Measurements from ENCODE around the gene ADH1A. TPM values are rescaled to one million over a fixed set of nuclear protein-coding genes. Genes with fewer than 3 reads are reported as not detected.

ADH1A gene
- total and polyA plus RNA-seq, 9 donors, result 0.49 to 1.8 (median 0.99) TPM

GRCh38 chr4:99285387-99285786 is 5.4 kb downstream of the ADH1A start:
- DNase-seq, result no peak
- no peak overlapping the region for H3K27ac ChIP-seq (ENCODE audit: low read length)

GRCh38 chr4:99282731-99283130 is 8.1 kb downstream of the ADH1A start:
- no peaks in the 10 kb centered on the region for H3K27me3 ChIP-seq (ENCODE audit: control insufficient read depth, insufficient read depth, low read length)
- H3K36me3 ChIP-seq (ENCODE audit: control insufficient read depth, insufficient read depth, low read length), result no peaks in the 10 kb centered on the region
- H3K27ac ChIP-seq (ENCODE audit: low read length), result no peak overlapping the region
- peak; percentile 49 for DNase-seq
- H3K4me1 ChIP-seq (ENCODE audit: control insufficient read depth, insufficient read depth, low read length), result no peaks in the 10 kb centered on the region
- H3K9me3 ChIP-seq (replicated peaks; ENCODE audit: control insufficient read depth, low read depth, low read length), result no peaks in the 10 kb centered on the region
- H3K4me3 ChIP-seq (ENCODE audit: low read length), result no peak overlapping the region
- no CpG with 5 or more reads among the region's 2 CpGs for WGBS (ENCODE audit: insufficient coverage)

More at GRCh38 chr4:99285387-99285786, 5.4 kb downstream of the ADH1A start:
- H3K4me3 ChIP-seq (ENCODE audit: low read length), result no peak overlapping the region
- H3K9me3 ChIP-seq (replicated peaks; ENCODE audit: control insufficient read depth, low read depth, low read length), result no peaks in the 10 kb centered on the region
- no peaks in the 10 kb centered on the region for H3K36me3 ChIP-seq (ENCODE audit: control insufficient read depth, insufficient read depth, low read length)
- no peaks in the 10 kb centered on the region for H3K4me1 ChIP-seq (ENCODE audit: control insufficient read depth, insufficient read depth, low read length)
- no peaks in the 10 kb centered on the region for H3K27me3 ChIP-seq (ENCODE audit: control insufficient read depth, insufficient read depth, low read length)

GRCh38 chr4:99281261-99281660 is 9.5 kb downstream of the ADH1A start:
- Histone ChIP-seq H3K9me3 (replicated peaks; ENCODE audit: control insufficient read depth, low read depth, low read length) (no peaks in the 10 kb centered on the region), H3K36me3 (ENCODE audit: control insufficient read depth, insufficient read depth, low read length) (no peaks in the 10 kb centered on the region), H3K4me1 (ENCODE audit: control insufficient read depth, insufficient read depth, low read length) (no peaks in the 10 kb centered on the region), H3K27ac (ENCODE audit: low read length) (no peak overlapping the region), H3K27me3 (ENCODE audit: control insufficient read depth, insufficient read depth, low read length) (no peaks in the 10 kb centered on the region), H3K4me3 (ENCODE audit: low read length) (no peak overlapping the region)
- DNase-seq, result peak; percentile 54
- WGBS (ENCODE audit: insufficient coverage), result 86% methylated on average over 4 of the region's 5 CpGs

- Histone ChIP-seq H3K36me3 (ENCODE audit: control insufficient read depth, insufficient read depth, low read length) (no peaks in the 10 kb centered on the region), H3K27me3 (ENCODE audit: control insufficient read depth, insufficient read depth, low read length) (no peaks in the 10 kb centered on the region), H3K4me3 (ENCODE audit: low read length) (no peak overlapping the region), H3K27ac (ENCODE audit: low read length) (no peak overlapping the region), H3K9me3 (replicated peaks; ENCODE audit: control insufficient read depth, low read depth, low read length) (no peaks in the 10 kb centered on the region), H3K4me1 (ENCODE audit: control insufficient read depth, insufficient read depth, low read length) (no peaks in the 10 kb centered on the region)
- DNase-seq, result peak; percentile 97
- 33% methylated on average over 1 of the region's 2 CpGs for WGBS (ENCODE audit: insufficient coverage)
These were observed 14.4 kb downstream of the ADH1A start for GRCh38 chr4:99276417-99276816.

GRCh38 chr4:99275885-99276284 is 14.9 kb downstream of the ADH1A start:
- H3K27ac ChIP-seq (ENCODE audit: low read length), result peak overlapping the region; percentile 21
- DNase-seq, result no peak

GRCh38 chr4:99275050-99275449 is 15.7 kb downstream of the ADH1A start:
- H3K4me3 ChIP-seq (ENCODE audit: low read length), result no peak overlapping the region
- no peaks in the 10 kb centered on the region for H3K4me1 ChIP-seq (ENCODE audit: control insufficient read depth, insufficient read depth, low read length)
- no peaks in the 10 kb centered on the region for H3K36me3 ChIP-seq (ENCODE audit: control insufficient read depth, insufficient read depth, low read length)
- WGBS (ENCODE audit: insufficient coverage), result 100% methylated on average over 1 of the region's 5 CpGs
- no peaks in the 10 kb centered on the region for H3K27me3 ChIP-seq (ENCODE audit: control insufficient read depth, insufficient read depth, low read length)
- DNase-seq, result no peak
- no peak overlapping the region for H3K27ac ChIP-seq (ENCODE audit: low read length)
- no peaks in the 10 kb centered on the region for H3K9me3 ChIP-seq (replicated peaks; ENCODE audit: control insufficient read depth, low read depth, low read length)

More at GRCh38 chr4:99275885-99276284, 14.9 kb downstream of the ADH1A start:
- no peaks in the 10 kb centered on the region for H3K9me3 ChIP-seq (replicated peaks; ENCODE audit: control insufficient read depth, low read depth, low read length)
- no peaks in the 10 kb centered on the region for H3K27me3 ChIP-seq (ENCODE audit: control insufficient read depth, insufficient read depth, low read length)
- no peak overlapping the region for H3K4me3 ChIP-seq (ENCODE audit: low read length)
- no peaks in the 10 kb centered on the region for H3K4me1 ChIP-seq (ENCODE audit: control insufficient read depth, insufficient read depth, low read length)
- H3K36me3 ChIP-seq (ENCODE audit: control insufficient read depth, insufficient read depth, low read length), result no peaks in the 10 kb centered on the region
- WGBS (ENCODE audit: insufficient coverage), result no CpG with 5 or more reads among the region's 3 CpGs

GRCh38 chr4:99273704-99274103 is 17.1 kb downstream of the ADH1A start:
- 44% methylated on average over 1 of the region's 2 CpGs for WGBS (ENCODE audit: insufficient coverage)
- Histone ChIP-seq H3K4me1 (ENCODE audit: control insufficient read depth, insufficient read depth, low read length) (no peaks in the 10 kb centered on the region), H3K27me3 (ENCODE audit: control insufficient read depth, insufficient read depth, low read length) (no peaks in the 10 kb centered on the region), H3K27ac (ENCODE audit: low read length) (no peak overlapping the region), H3K36me3 (ENCODE audit: control insufficient read depth, insufficient read depth, low read length) (no peaks in the 10 kb centered on the region), H3K9me3 (replicated peaks; ENCODE audit: control insufficient read depth, low read depth, low read length) (no peaks in the 10 kb centered on the region), H3K4me3 (ENCODE audit: low read length) (no peak overlapping the region)
- DNase-seq, result peak; percentile 25

- no peak overlapping the region for H3K27ac ChIP-seq (ENCODE audit: low read length)
- no peaks in the 10 kb centered on the region for H3K36me3 ChIP-seq (ENCODE audit: control insufficient read depth, insufficient read depth, low read length)
These were observed 25.9 kb downstream of the ADH1A start for GRCh38 chr4:99264927-99265326.

GRCh38 chr4:99252746-99253145 is 38.0 kb downstream of the ADH1A start:
- no peak overlapping the region for H3K27ac ChIP-seq (ENCODE audit: low read length)
- no peaks in the 10 kb centered on the region for H3K27me3 ChIP-seq (ENCODE audit: control insufficient read depth, insufficient read depth, low read length)
- WGBS (ENCODE audit: insufficient coverage), result no CpG with 5 or more reads among the region's 4 CpGs
- no peak overlapping the region for H3K4me3 ChIP-seq (ENCODE audit: low read length)
- peaks cover 3% of the 10 kb centered on the region for H3K9me3 ChIP-seq (replicated peaks; ENCODE audit: control insufficient read depth, low read depth, low read length)
- H3K4me1 ChIP-seq (ENCODE audit: control insufficient read depth, insufficient read depth, low read length), result no peaks in the 10 kb centered on the region
- no peak for DNase-seq
- H3K36me3 ChIP-seq (ENCODE audit: control insufficient read depth, insufficient read depth, low read length), result no peaks in the 10 kb centered on the region

More at GRCh38 chr4:99264927-99265326, 25.9 kb downstream of the ADH1A start:
- H3K4me3 ChIP-seq (ENCODE audit: low read length), result no peak overlapping the region
- H3K27me3 ChIP-seq (ENCODE audit: control insufficient read depth, insufficient read depth, low read length), result no peaks in the 10 kb centered on the region
- H3K9me3 ChIP-seq (replicated peaks; ENCODE audit: control insufficient read depth, low read depth, low read length), result no peaks in the 10 kb centered on the region
- no peak for DNase-seq
- H3K4me1 ChIP-seq (ENCODE audit: control insufficient read depth, insufficient read depth, low read length), result no peaks in the 10 kb centered on the region

- H3K27me3 ChIP-seq (ENCODE audit: control insufficient read depth, insufficient read depth, low read length), result no peaks in the 10 kb centered on the region
- H3K4me1 ChIP-seq (ENCODE audit: control insufficient read depth, insufficient read depth, low read length), result no peaks in the 10 kb centered on the region
- 100% methylated on average over 1 of the region's 1 CpG for WGBS (ENCODE audit: insufficient coverage)
- no peaks in the 10 kb centered on the region for H3K36me3 ChIP-seq (ENCODE audit: control insufficient read depth, insufficient read depth, low read length)
- no peak overlapping the region for H3K4me3 ChIP-seq (ENCODE audit: low read length)
- H3K27ac ChIP-seq (ENCODE audit: low read length), result no peak overlapping the region
- DNase-seq, result no peak
- H3K9me3 ChIP-seq (replicated peaks; ENCODE audit: control insufficient read depth, low read depth, low read length), result peaks cover 3% of the 10 kb centered on the region
These were observed 42.1 kb downstream of the ADH1A start for GRCh38 chr4:99248714-99249113.

- H3K4me1 ChIP-seq (ENCODE audit: control insufficient read depth, insufficient read depth, low read length), result no peaks in the 10 kb centered on the region
- H3K9me3 ChIP-seq (replicated peaks; ENCODE audit: control insufficient read depth, low read depth, low read length), result peaks cover 7% of the 10 kb centered on the region
- DNase-seq, result no peak
- H3K27ac ChIP-seq (ENCODE audit: low read length), result no peak overlapping the region
- no peaks in the 10 kb centered on the region for H3K36me3 ChIP-seq (ENCODE audit: control insufficient read depth, insufficient read depth, low read length)
- no CpG with 5 or more reads among the region's 1 CpG for WGBS (ENCODE audit: insufficient coverage)
- no peaks in the 10 kb centered on the region for H3K27me3 ChIP-seq (ENCODE audit: control insufficient read depth, insufficient read depth, low read length)
- no peak overlapping the region for H3K4me3 ChIP-seq (ENCODE audit: low read length)
These were observed 54.8 kb downstream of the ADH1A start for GRCh38 chr4:99235955-99236354.

Data from muscle of leg (tissue), 11 donors.